PFSK-1 (cell line): Measurements from ENCODE around the gene AQP1.

ENCODE experiments used
- FOXP2 ChIP-seq: optimal IDR thresholded peaks from 2 replicates; pipeline ENCODE3; 2011; ENCODE audit warnings: borderline replicate concordance, control low read depth, inconsistent platforms; ENCODE audit not compliant: insufficient read depth; ENCODE audit errors: extremely low read length, extremely low read depth
- POLR2AphosphoS5 ChIP-seq: IDR thresholded peaks from 2 replicates; pipeline ENCODE4 v1.6.1; 2012; ENCODE audit warnings: low read depth, mild to moderate bottlenecking, control low read depth, low read length, moderate library complexity
- SIN3A ChIP-seq: IDR thresholded peaks from 2 replicates; pipeline ENCODE4 v1.6.1; 2012; ENCODE audit warnings: mild to moderate bottlenecking, low read length, moderate library complexity, borderline replicate concordance; ENCODE audit not compliant: insufficient read depth
- TAF1 ChIP-seq: IDR thresholded peaks from 2 replicates; pipeline ENCODE4 v1.6.1; 2012; ENCODE audit warnings: low read length, control low read depth, borderline replicate concordance; ENCODE audit not compliant: insufficient read depth
- TF ChIP-seq, protein P1 (sequence below), 2 experiments: IDR thresholded peaks; 2 replicates each; pipeline versions ENCODE4 v1.6.1 to v1.8.0; 2011 to 2012; ENCODE audit warnings: low read depth in 2 of 2, low read length in 2 of 2, control low read depth in 1 of 2, inconsistent platforms in 1 of 2, mild to moderate bottlenecking in 1 of 2, moderate library complexity in 1 of 2; ENCODE audit not compliant: insufficient read depth in 1 of 2

Gene AQP1

GRCh38 chr7:30898411-30898810, 13.2 kb upstream of the AQP1 start:
- no peak for TF ChIP-seq POLR2AphosphoS5
- no peak for TF ChIP-seq FOXP2
- TF ChIP-seq, protein P1, sequence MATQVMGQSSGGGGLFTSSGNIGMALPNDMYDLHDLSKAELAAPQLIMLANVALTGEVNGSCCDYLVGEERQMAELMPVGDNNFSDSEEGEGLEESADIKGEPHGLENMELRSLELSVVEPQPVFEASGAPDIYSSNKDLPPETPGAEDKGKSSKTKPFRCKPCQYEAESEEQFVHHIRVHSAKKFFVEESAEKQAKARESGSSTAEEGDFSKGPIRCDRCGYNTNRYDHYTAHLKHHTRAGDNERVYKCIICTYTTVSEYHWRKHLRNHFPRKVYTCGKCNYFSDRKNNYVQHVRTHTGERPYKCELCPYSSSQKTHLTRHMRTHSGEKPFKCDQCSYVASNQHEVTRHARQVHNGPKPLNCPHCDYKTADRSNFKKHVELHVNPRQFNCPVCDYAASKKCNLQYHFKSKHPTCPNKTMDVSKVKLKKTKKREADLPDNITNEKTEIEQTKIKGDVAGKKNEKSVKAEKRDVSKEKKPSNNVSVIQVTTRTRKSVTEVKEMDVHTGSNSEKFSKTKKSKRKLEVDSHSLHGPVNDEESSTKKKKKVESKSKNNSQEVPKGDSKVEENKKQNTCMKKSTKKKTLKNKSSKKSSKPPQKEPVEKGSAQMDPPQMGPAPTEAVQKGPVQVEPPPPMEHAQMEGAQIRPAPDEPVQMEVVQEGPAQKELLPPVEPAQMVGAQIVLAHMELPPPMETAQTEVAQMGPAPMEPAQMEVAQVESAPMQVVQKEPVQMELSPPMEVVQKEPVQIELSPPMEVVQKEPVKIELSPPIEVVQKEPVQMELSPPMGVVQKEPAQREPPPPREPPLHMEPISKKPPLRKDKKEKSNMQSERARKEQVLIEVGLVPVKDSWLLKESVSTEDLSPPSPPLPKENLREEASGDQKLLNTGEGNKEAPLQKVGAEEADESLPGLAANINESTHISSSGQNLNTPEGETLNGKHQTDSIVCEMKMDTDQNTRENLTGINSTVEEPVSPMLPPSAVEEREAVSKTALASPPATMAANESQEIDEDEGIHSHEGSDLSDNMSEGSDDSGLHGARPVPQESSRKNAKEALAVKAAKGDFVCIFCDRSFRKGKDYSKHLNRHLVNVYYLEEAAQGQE (IDR thresholded peaks at IDR 0.05; ENCODE audit: insufficient read depth in 1 of 2, low read depth in 2 of 2, low read length in 2 of 2), result no peak
- no peak for TF ChIP-seq SIN3A
- no peak for TF ChIP-seq TAF1

DNA sequence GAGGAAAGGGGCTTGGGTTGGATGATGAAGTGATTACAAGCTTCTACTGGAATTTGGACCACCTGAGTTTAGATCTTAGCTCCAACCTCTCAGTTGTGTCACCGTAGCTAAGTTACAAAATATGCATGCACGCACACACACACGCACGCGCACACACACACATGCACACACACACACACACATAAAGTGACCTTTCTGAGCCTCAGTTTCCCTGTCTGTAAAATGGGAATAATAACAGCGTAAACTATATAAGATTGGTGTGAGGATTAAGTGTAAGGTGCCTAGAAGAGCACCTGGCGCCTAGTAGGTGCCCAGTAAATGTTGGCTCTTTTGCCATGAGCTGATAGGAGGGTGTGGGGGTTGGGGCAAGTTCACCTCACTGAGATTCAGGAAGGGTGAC, 12.6 kb upstream of the AQP1 start:
- TF ChIP-seq POLR2AphosphoS5 (no peak), TAF1 (no peak), FOXP2 (no peak), SIN3A (no peak)
- TF ChIP-seq, protein P1 (IDR thresholded peaks at IDR 0.05; ENCODE audit: insufficient read depth in 1 of 2, low read depth in 2 of 2, low read length in 2 of 2), result no peak

DNA sequence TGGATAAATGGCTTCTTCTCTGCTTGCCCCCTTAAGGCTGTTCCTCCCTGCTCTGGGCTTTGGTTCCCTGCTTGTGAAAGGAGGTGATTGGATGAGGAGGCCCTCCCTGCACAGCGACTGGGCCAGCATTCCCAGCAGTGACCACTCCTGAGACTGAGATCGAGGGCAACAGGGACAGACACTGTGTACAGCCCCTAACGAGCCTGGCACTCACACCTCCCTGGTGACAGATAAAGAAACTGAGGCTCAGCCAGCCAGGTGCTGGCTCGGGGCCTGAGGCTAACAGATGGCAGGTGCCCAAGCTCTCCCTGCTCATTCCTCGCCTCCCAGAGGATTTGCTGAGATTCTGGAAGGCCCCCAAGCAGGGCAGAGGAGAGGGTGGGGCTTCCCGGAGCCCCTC, 12.0 kb upstream of the AQP1 start:
- TF ChIP-seq SIN3A (no peak), TAF1 (no peak), POLR2AphosphoS5 (no peak), FOXP2 (no peak)
- TF ChIP-seq, protein P1 (IDR thresholded peaks at IDR 0.05; ENCODE audit: insufficient read depth in 1 of 2, low read depth in 2 of 2, low read length in 2 of 2), result no peak

GRCh38 chr7:30900053-30900452, 11.6 kb upstream of the AQP1 start:
- no peak for TF ChIP-seq POLR2AphosphoS5
- TF ChIP-seq FOXP2, result no peak
- no peak for TF ChIP-seq TAF1
- TF ChIP-seq, protein P1 (IDR thresholded peaks at IDR 0.05; ENCODE audit: insufficient read depth in 1 of 2, low read depth in 2 of 2, low read length in 2 of 2), result no peak
- no peak for TF ChIP-seq SIN3A

- TF ChIP-seq FOXP2 (no peak), POLR2AphosphoS5 (no peak), TAF1 (no peak), SIN3A (no peak)
- TF ChIP-seq, protein P1 (IDR thresholded peaks at IDR 0.05; ENCODE audit: insufficient read depth in 1 of 2, low read depth in 2 of 2, low read length in 2 of 2), result no peak
Measured at GRCh38 chr7:30900803-30901362, 10.8 kb upstream of the AQP1 start.
